ENCODE data around the gene ARHGEF17.

ARHGEF17 gene

DNA sequence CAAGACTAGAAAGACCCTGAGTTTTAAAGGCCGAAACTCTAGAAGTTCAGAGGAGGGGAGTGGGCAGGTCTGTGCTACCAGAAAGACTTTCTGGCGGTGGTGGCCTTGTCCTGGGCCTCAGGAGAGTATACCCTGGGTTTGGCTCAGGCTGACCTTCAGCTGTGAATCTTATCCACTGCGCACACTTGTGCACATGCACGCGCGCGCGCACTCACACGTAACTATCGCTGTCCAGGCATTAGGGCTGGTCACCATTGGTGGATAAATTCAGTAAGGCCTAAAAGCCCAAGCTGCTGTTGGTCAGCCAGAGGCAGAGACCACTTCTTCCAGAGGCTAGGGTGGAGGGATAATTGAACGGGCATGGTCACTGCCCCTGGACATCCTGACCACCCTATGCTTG is 25.1 kb downstream of the ARHGEF17 start:
- no peak for DNase-seq (ENCODE audit: low spot score)

GRCh38 chr11:73333640-73334383 is 25.7 kb downstream of the ARHGEF17 start:
- no peak for DNase-seq (ENCODE audit: low spot score)

DNA sequence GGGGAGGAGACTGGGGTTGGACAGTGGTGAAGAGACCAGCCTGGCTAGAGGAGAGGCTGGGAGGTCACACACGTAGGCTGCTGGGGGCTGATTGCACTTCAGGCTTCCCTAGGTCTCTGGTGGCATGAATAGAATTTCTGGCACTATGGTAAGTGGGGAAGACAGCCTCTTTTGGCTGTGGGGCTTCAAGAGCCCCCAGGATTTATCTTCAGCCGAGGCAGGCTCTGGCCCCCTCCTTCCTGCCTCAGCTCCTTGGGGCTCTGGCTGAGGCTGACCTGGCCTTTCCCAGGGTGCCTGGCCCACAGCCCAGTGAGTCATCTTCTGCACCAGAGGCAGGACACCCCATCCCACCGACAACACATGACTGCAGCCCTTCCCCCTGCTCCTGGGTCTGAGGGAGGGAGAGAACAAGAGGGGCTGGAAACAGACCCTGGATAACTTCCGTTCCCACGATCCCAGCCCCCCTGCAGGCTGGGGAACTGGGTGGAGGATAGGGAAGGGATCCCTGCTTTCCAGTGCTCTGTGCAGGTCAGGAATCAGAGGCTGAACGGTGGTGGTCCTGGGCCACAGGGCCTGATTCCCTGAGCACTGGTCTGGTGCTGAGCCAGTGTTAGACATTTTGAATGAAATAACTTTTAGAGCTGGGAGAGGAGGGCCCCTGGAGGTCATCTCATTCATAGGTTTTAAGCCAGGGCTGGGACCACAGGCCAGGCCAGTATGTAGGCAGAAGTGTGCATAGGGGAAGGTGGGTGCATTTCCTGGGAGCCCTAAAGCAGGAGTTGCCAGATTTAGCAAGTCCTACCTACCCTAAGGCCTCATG is 26.5 kb downstream of the ARHGEF17 start:
- DNase-seq (ENCODE audit: low spot score) = no peak

DNA sequence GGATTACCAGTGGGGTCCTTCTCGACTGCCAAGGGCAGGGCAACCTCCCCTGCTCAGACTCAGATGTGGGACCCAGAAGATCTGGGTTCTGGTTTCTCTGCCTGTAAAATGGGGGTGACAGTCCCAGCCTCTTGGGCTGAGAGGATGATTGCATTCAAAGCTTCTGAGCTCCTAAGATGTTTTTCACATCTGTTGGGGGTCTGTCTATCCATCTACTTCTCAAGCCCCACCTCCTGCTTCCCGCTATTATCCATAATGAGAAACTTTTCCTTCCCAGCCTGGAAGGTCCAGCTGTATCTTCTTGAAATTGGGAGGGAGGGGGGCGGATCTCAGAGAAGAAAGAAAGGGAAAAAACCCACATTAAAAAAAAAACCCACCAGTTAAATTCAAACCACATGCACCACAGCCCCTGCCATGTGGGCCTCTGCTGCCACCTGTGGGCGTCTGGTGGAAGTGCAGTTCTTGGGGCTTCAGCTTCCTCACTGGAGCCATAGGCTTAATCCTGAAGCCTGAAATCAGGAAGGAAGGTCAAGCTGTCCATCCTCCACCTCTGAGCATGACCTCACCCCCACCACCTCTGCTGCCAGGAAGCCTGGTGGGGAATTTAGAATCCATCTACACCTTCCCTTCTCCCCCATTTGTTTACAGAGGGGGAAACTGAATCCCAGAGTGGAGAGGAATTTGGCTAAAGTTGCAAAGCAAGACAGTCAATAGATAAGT is 27.3 kb downstream of the ARHGEF17 start:
- DNase-seq (ENCODE audit: low spot score) = peak; percentile 83

DNA sequence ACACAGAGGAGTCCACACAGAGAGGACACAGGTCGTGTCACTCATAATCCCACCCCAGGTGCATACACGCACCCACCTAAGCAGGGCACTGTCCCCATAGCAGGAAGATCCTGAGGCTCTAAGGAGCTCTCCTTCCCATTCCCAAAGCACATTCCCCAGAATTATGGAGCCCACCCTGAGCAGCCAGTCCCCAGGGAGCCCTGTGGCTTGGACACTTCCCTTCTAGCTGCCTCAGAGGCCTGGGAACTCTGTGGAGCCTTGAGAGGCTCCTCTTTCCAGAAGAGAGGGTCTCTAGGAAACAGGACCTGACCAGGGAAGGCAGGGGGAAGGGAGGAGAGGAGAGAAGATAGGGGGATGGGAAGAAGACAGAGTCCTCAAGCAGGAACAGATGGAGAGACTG is 29.8 kb downstream of the ARHGEF17 start:
- no peak for DNase-seq (ENCODE audit: low spot score)

GRCh38 chr11:73338279-73338678 is 30.2 kb downstream of the ARHGEF17 start:
- no peak for DNase-seq (ENCODE audit: low spot score)

- DNase-seq (ENCODE audit: low spot score) = no peak
Measured at GRCh38 chr11:73340164-73340563, 32.1 kb downstream of the ARHGEF17 start.

GRCh38 chr11:73342633-73343032 is 34.6 kb downstream of the ARHGEF17 start:
- no peak for DNase-seq (ENCODE audit: low spot score)

DNA sequence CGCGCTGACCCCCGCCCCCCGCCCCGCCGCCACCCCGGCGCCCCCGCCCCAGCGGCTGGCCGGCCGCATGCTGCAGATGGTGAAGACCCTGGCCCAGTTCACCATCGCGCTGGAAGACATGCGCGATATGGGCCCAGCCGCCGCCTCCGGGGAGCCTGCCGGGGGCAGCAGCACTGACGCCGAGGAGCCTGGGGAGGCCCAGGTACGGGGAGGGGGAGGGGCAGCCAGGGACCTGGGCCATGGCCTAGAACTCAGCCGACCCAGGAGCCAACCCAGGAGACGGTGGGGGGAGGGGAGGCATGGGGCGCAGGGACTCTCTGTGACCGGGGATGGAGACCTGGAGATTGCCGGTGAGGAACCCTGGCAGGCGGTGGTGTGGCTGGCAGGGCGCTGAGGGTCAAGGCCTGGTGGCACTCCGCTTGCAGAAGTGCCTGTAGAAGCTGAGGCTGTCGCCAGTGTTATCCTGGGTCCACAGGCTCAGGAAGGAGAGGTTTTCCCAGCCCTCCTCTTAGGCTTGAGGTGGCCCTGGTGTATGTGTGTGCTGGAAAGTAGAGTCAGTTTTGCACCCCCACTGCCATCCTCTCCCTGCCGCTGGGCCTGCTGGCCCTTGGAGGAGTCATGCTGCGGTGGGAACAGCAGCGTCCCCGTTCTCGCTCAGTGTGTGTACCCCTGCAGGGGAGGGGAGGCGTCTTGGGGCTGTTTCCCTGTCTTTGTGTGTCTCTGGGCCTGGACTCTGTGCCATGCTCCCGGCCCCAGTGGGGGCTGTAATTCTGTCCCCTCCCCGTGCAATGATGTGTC is 35.2 kb downstream of the ARHGEF17 start:
- no peak for DNase-seq (ENCODE audit: low spot score)

- no peak for DNase-seq (ENCODE audit: low spot score)
Measured at GRCh38 chr11:73344191-73344607, 36.1 kb downstream of the ARHGEF17 start.

DNA sequence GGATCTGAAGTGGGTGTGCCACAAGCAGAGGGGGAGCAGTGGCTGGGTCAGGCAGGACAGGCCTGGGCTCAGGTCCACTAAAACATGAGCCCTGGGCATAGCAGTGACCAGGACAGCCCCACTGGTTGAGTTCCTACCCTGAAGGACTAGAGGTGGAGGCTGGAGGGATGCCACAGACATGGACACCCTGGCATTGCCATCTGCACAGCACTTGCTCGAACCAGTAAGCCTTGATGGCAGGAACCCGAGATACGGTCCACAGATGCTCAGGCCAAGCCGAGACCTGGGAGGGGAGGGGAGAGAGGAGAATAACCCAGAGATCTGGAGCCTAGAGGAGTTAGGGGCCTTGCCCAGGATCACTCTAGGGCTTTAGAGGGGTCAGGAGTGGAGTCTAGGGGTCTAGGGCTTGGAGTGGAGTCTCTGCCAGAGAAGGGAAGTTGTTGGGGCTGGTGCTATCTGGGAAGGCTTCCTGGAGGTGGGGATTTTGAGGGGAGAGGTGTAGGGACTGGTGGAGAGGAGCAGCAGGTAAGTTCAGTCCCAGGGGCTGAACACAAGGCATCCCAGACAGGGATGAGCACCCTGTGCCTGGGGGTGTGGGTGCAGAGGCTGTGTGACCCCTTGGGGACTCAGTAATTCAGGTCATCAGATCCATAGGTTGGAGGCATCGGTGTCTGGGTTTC is 37.5 kb downstream of the ARHGEF17 start:
- no peak for DNase-seq (ENCODE audit: low spot score)

GRCh38 chr11:73346186-73346935 is 38.3 kb downstream of the ARHGEF17 start:
- no peak for DNase-seq (ENCODE audit: low spot score)

GRCh38 chr11:73347067-73347466 is 39.0 kb downstream of the ARHGEF17 start:
- no peak for DNase-seq (ENCODE audit: low spot score)

- no peak for DNase-seq (ENCODE audit: low spot score)
Measured at GRCh38 chr11:73348838-73349237, 40.8 kb downstream of the ARHGEF17 start.

DNA sequence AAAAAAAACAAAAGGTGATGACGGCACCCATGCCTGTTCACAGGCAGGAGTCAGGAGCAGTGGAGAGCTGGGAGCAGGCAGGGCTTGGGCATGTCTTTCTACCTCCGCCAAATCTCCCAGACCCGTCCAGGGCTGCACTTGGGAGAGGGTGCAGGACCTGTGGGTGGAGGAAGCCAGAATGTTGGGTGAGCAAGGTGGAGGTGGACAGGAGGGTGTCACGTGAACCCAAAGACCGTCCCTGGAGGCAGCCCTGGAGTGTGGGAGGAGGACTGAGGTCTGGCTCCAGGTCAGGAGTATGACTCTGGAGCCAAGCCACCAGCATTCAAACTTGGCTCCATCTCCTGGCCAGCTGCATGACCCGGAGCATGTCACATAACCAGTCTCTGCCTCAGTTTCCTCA is 41.6 kb downstream of the ARHGEF17 start:
- DNase-seq (ENCODE audit: low spot score) = no peak

GRCh38 chr11:73350908-73351636 is 43.0 kb downstream of the ARHGEF17 start:
- DNase-seq (ENCODE audit: low spot score) = peak; percentile 84

GRCh38 chr11:73353422-73353821 is 45.3 kb downstream of the ARHGEF17 start:
- DNase-seq (ENCODE audit: low spot score) = no peak

DNA sequence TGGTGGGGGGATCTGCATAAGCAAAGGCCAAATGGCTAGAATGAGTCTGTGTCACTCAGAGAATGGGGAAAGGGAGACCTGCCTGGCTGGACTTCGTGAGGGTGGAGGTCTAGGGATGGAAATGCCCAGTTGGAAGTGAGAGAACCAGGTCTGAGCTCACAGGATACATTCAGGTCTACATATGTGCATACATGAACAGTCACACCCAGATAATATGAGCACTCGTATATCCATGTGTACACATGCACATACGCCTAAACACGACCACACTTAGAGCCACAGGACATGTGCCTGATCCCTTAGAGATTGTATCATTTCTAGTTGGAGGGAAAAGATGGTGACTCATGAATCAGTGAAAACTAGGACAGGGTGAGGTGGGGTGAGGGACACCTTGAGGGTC is 47.0 kb downstream of the ARHGEF17 start:
- no peak for DNase-seq (ENCODE audit: low spot score)

DNA sequence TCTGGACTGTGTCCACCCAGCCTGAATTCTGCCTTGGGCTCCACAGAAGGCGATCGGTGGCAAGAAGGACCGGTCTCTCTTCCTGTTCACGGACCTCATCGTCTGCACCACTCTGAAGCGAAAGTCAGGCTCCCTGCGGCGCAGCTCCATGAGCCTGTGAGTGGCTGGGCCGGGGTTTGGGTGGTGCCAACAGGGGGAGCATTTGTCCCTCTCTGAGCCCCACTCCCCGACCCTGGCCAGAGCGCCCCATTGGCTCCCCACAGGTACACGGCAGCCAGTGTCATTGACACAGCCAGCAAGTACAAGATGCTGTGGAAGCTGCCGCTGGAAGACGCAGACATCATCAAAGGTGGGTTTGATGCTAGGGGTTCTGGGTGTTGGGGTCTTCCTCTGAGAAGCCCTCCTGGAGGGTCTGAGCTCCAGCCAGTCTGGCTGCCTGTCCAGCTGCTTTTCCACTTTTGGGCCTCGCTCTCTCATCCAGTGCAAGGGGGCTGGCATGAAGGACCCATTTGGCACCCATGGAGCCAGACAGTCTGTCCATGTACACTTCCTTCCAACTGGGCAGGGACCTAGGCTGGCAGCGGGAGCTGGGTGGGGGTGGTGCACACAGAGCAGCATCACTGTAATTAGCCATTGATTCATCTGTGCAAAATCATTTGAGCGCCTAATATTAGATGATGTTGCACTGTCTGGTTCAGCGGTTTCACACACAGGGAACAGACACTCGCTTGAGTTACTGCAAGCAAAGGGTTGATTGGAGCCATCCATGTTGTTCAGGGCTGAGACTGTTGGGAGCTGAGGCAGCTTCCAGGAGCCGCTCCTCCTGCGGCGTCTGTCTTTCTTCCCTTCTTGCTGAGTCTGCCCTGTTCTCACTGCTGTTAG is 49.1 kb downstream of the ARHGEF17 start:
- no peak for DNase-seq (ENCODE audit: low spot score)

Data from NAMALWA (cell line).